SK-N-MC (cell line): ENCODE results near the gene C22orf39.

Experiments used
- EZH2 ChIP-seq: fragments of 200-600 bp; sonication (generic); IDR thresholded peaks from one replicate; pipeline ENCODE4 v1.6.1; 2017; ENCODE audit warnings: antibody characterized with exemption
- FOXP2 ChIP-seq: optimal IDR thresholded peaks from 2 replicates; pipeline ENCODE3; 2011; ENCODE audit warnings: mild to moderate bottlenecking, moderate library complexity; ENCODE audit not compliant: insufficient read depth; ENCODE audit errors: extremely low read length, control extremely low read depth
- POLR2AphosphoS5 ChIP-seq: IDR thresholded peaks from 2 replicates; pipeline ENCODE4 v1.6.1; 2012; ENCODE audit warnings: mild to moderate bottlenecking, low read depth, low read length, borderline replicate concordance

DNA sequence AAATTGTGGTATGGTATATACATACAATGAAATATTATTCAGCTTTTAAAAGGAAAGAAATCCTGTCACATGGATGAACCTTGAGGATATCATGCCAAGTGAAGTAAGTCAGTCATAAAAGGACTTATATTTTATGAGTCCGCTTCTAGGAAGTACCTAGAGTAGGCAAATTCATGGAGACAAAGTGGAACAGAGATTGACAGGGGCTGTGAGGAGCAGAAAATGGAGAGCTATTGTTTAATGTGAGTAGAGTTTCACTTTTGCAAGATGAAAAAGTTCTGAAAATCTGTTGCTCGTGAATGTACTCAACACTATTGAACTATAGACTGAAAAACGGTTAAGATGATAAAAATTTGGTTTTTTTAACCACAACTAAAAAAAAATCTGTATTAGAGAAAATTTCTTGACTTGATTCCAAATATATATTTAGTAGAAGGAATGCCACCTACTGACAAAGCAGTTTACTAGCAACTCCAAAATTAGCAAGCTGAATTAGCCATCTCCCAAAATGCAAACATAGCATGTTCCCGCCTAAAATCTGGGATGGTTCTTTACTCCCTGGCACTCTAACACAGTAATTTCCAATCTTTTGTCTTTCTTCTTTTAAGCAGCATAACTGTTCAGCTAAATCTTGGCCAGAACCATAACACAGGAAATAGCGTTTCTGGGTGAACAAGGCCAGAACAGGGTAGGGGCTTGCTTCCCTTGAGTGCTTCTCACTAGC, 30.0 kb upstream of the C22orf39 start:
- TF ChIP-seq EZH2 (no peak), POLR2AphosphoS5 (no peak), FOXP2 (no peak)
